ENCODE results near the gene EHBP1L1.

GRCh38 chr11:65610404-65610803 is 34.6 kb downstream of the EHBP1L1 start:
- TF ChIP-seq CTCF (IDR thresholded peaks at IDR 0.05) (no peak), POLR2AphosphoS5 (IDR thresholded peaks at IDR 0.05) (no peak), POLR2A (IDR thresholded peaks at IDR 0.05) (no peak)
